Measurements from ENCODE around the gene LHX6.

The LHX6 gene

GRCh38 chr9:122258886-122259415, 30.2 kb upstream of the LHX6 start:
- H3K36me3 ChIP-seq (ENCODE audit: control insufficient read depth, insufficient read depth, low read length): peaks cover 4% of the 10 kb centered on the region
- no peak for TF ChIP-seq CTCF (IDR thresholded peaks at IDR 0.05; ENCODE audit: insufficient read depth, low read length, poor library complexity, severe bottlenecking)

DNA sequence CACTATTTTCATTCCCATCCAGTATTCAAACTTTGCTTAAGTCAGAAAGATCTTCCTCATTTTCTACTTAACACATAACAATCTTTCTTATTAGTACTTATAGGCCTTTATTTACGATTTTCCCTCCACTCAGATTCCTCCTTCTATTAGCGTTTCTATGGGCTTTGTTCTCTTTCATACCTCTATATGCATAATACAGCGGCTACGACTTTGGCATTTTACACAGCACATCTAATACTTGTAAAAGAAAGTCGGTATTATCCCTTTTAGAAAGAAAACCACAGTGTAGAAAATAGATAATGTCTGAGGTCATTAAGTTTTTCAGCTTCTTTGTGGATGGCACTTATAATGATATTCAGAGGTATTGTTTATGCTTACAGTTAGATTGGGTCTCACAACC, 27.4 kb upstream of the LHX6 start:
- Histone ChIP-seq H3K27me3 (replicated peaks; ENCODE audit: control insufficient read depth, insufficient read depth, low read length) (no peaks in the 10 kb centered on the region), H3K4me3 (replicated peaks; ENCODE audit: low read depth, low read length) (no peak overlapping the region), H3K36me3 (ENCODE audit: control insufficient read depth, insufficient read depth, low read length) (peaks cover 5% of the 10 kb centered on the region)
- TF ChIP-seq CTCF (IDR thresholded peaks at IDR 0.05; ENCODE audit: insufficient read depth, low read length, poor library complexity, severe bottlenecking): no peak
- no peak for DNase-seq (ENCODE audit: extremely low read depth, insufficient read length)

More at GRCh38 chr9:122258886-122259415, 30.2 kb upstream of the LHX6 start:
- no peaks in the 10 kb centered on the region for H3K27me3 ChIP-seq (replicated peaks; ENCODE audit: control insufficient read depth, insufficient read depth, low read length)
- DNase-seq (ENCODE audit: extremely low read depth, insufficient read length): no peak
- no peak overlapping the region for H3K4me3 ChIP-seq (replicated peaks; ENCODE audit: low read depth, low read length)

DNA sequence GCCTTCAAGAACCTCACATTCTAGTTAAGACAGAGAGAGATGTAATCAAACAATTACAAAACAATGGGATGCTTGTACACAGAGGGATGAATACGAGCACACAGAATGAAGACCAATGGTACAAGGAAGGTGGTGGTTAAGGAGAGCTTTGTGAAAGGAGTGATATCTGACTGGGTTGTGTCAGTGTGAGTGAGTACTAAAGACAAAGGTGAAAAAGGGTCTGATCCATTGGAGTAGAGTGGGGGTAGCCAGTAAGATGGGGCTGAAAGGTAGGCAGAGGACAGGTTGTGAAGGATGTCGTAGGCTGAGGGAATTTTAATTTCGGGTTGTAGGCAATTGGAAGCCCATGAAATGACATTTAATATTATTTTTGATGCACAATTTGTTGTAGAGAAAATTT, 26.0 kb upstream of the LHX6 start:
- TF ChIP-seq CTCF (IDR thresholded peaks at IDR 0.05; ENCODE audit: insufficient read depth, low read length, poor library complexity, severe bottlenecking): no peak

GRCh38 chr9:122252796-122253195, 24.0 kb upstream of the LHX6 start:
- TF ChIP-seq CTCF (IDR thresholded peaks at IDR 0.05; ENCODE audit: insufficient read depth, low read length, poor library complexity, severe bottlenecking): no peak
- no peaks in the 10 kb centered on the region for H3K27me3 ChIP-seq (replicated peaks; ENCODE audit: control insufficient read depth, insufficient read depth, low read length)
- DNase-seq (ENCODE audit: extremely low read depth, insufficient read length): no peak
- peaks cover 10% of the 10 kb centered on the region for H3K36me3 ChIP-seq (ENCODE audit: control insufficient read depth, insufficient read depth, low read length)
- H3K4me3 ChIP-seq (replicated peaks; ENCODE audit: low read depth, low read length): no peak overlapping the region

More for the DNA sequence above, 26.0 kb upstream of the LHX6 start:
- peaks cover 6% of the 10 kb centered on the region for H3K36me3 ChIP-seq (ENCODE audit: control insufficient read depth, insufficient read depth, low read length)
- no peak for DNase-seq (ENCODE audit: extremely low read depth, insufficient read length)
- no peaks in the 10 kb centered on the region for H3K27me3 ChIP-seq (replicated peaks; ENCODE audit: control insufficient read depth, insufficient read depth, low read length)
- no peak overlapping the region for H3K4me3 ChIP-seq (replicated peaks; ENCODE audit: low read depth, low read length)

DNA sequence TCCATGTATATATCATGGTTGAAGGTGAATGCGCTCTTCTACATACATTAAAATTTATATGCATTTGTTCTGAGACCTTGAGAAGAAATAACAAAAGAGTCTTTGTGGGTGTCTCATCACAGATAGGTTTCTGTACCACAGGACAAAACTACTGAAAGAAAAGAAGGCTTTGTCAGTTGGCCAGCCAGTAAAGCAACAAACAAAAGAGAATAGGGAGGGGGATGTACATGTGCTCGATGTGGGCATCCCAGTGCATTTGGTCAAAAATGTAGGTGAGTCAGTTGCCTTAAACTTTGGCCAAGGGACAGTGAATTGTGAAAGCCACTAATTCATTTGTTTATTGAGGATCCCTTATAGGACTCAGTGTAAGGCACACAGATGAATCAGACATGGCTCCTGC, 22.6 kb upstream of the LHX6 start:
- Histone ChIP-seq H3K4me3 (replicated peaks; ENCODE audit: low read depth, low read length) (no peak overlapping the region), H3K27me3 (replicated peaks; ENCODE audit: control insufficient read depth, insufficient read depth, low read length) (no peaks in the 10 kb centered on the region), H3K36me3 (ENCODE audit: control insufficient read depth, insufficient read depth, low read length) (peaks cover 10% of the 10 kb centered on the region)
- DNase-seq (ENCODE audit: extremely low read depth, insufficient read length): no peak
- TF ChIP-seq CTCF (IDR thresholded peaks at IDR 0.05; ENCODE audit: insufficient read depth, low read length, poor library complexity, severe bottlenecking): no peak

DNA sequence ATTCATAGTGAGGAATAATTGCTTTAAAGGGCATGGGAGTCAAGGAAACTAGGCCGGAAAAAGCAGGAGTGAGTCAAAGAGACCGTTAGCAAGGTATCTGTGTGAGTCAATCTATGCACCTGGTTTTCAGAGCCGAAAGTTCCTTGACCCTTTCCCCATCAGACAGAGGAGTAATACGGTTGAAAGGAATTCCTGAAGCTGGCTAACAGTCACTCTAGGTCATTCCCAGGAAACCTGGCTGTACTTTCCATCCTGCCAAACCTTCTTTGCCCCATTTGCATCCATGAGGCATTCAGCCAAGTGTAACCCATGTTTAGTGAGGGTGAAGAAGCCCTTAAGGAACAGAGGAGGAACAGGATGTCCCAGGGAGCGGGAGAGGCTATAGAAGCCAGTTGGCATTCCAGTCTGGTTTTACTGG, 19.7 kb upstream of the LHX6 start:
- H3K27me3 ChIP-seq (replicated peaks; ENCODE audit: control insufficient read depth, insufficient read depth, low read length): no peaks in the 10 kb centered on the region
- no peak for TF ChIP-seq CTCF (IDR thresholded peaks at IDR 0.05; ENCODE audit: insufficient read depth, low read length, poor library complexity, severe bottlenecking)
- peaks cover 12% of the 10 kb centered on the region for H3K36me3 ChIP-seq (ENCODE audit: control insufficient read depth, insufficient read depth, low read length)
- no peak overlapping the region for H3K4me3 ChIP-seq (replicated peaks; ENCODE audit: low read depth, low read length)
- DNase-seq (ENCODE audit: extremely low read depth, insufficient read length): no peak

Data from GM06990 (cell line).